ENCODE measurements around the gene SGO2.

The SGO2 gene

GRCh38 chr2:200525882-200526651 is at the start of gene SGO2:
Gene SGO2 (plus strand): TSS chr2:200526207. CDS start chr2:200532976, 6,769 bp downstream.
- peak within 1 kb of the TSS; percentile 89 for H3K4me3 ChIP-seq (ENCODE audit: low read depth, low read length)
- no peaks in the 10 kb centered on the region for H3K36me3 ChIP-seq (ENCODE audit: control insufficient read depth in 2 of 2, insufficient read depth in 1 of 2, low read length in 2 of 2)
- peak within 1 kb of the TSS; percentile 59 for H3K27ac ChIP-seq (ENCODE audit: extremely low read depth, low read depth, low read length)
- no peaks in the 10 kb centered on the region for H3K9me3 ChIP-seq (ENCODE audit: control insufficient read depth, insufficient read depth, low read depth, low read length)
- peaks cover 10% of the 10 kb centered on the region; the same call in 1 of the 2 replicates for H3K4me1 ChIP-seq (ENCODE audit: control insufficient read depth, insufficient read depth, low read length)
- CTCF ChIA-PET: interaction anchor here (0.5 to 1.2 kb wide), 5 partner anchors 9 to 1220 kb away, joined by 3 to 7 read pairs (median 3); no protein-coding TSS in a partner anchor
- POLR2A ChIA-PET: interaction anchor here (0.6 to 1.5 kb wide), 5 partner anchors 9 to 487 kb away, joined by 3 to 4 read pairs (median 3); partner anchors contain the start of gene KCTD18
- TF ChIP-seq SETDB1 (IDR thresholded peaks at IDR 0.05; ENCODE audit: insufficient read length, low read length) (peak; percentile 89), ZBTB26 (tag by site-specific recombination; optimal IDR thresholded peaks at IDR 0.05) (peak; percentile 33), PRDM2 (tag by site-specific recombination; IDR thresholded peaks at IDR 0.05; ENCODE audit: borderline replicate concordance) (no peak), ZBTB17 (tag by site-specific recombination; IDR thresholded peaks at IDR 0.05) (peak; percentile 96), KLF9 (tag by site-specific recombination; IDR thresholded peaks at IDR 0.05; ENCODE audit: low read depth) (peak; percentile 98), ZNF510 (tag by site-specific recombination; IDR thresholded peaks at IDR 0.05; ENCODE audit: insufficient replicate concordance) (no peak), ZNF639 (tag by site-specific recombination; IDR thresholded peaks at IDR 0.05) (no peak), ZNF658 (tag by site-specific recombination; IDR thresholded peaks at IDR 0.05) (no peak), ZNF214 (tag by site-specific recombination; IDR thresholded peaks at IDR 0.05; ENCODE audit: borderline replicate concordance) (no peak), ZEB2 (tag by site-specific recombination; IDR thresholded peaks at IDR 0.05) (no peak), SCRT1 (tag by site-specific recombination; IDR thresholded peaks at IDR 0.05; ENCODE audit: borderline replicate concordance) (no peak), MEIS1 (CRISPR knock-in tag; IDR thresholded peaks at IDR 0.05; ENCODE audit: borderline replicate concordance) (no peak), ZNF704 (tag by site-specific recombination; IDR thresholded peaks at IDR 0.05) (no peak), GLIS1 (tag by site-specific recombination; IDR thresholded peaks at IDR 0.05) (peak; percentile 64), PRDM4 (tag by site-specific recombination; IDR thresholded peaks at IDR 0.05) (0 out of 2 replicates have a peak, but pooled peaks have one; percentile 62), ZNF148 (tag by site-specific recombination; IDR thresholded peaks at IDR 0.05; ENCODE audit: borderline replicate concordance) (no peak), ZNF585B (tag by site-specific recombination; IDR thresholded peaks at IDR 0.05) (no peak), ZNF184 (tag by site-specific recombination; IDR thresholded peaks at IDR 0.05) (no peak), ZNF513 (tag by site-specific recombination; IDR thresholded peaks at IDR 0.05) (no peak)
